ENCODE data around the gene WDR4. TPM values are rescaled to one million over a fixed set of nuclear protein-coding genes. Genes with fewer than 3 reads are reported as not detected.
A peak's percentile ranks its signal among the peaks of the same experiment; 100 is the strongest.

The WDR4 gene
- total RNA-seq, 1 experiment from 2014 or later, result 55.3 TPM

DNA sequence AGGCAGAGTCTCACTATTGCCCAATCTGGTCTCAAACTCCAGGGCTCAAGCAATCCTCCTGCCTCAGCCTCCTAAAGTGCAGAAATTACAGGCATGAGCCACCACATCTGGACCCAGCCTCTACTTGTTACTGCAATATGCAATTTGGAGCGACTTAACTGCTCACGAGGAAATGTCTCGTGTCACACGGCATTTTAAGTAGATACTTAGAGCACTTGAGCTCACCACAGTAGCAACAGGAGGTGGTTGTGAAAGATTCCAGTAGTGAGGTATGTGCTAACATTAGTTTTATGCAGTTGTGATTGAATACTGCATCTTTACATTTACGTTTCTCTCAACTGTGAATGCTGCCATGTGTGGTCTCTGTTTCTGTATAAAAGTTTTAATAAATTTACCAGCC lies 8.0 kb upstream of the WDR4 start:
- Histone ChIP-seq H3K36me3 (ENCODE audit: insufficient read depth, low read length, poor library complexity, severe bottlenecking) (no peaks in the 10 kb centered on the region), H3K27me3 (replicated peaks; ENCODE audit: insufficient read depth, low read depth, low read length, poor library complexity) (no peaks in the 10 kb centered on the region), H3K4me3 (ENCODE audit: low read depth, low read length, poor library complexity, severe bottlenecking) (no peak overlapping the region), H3K27ac (ENCODE audit: low read depth, low read length, poor library complexity, severe bottlenecking) (no peak overlapping the region), H3K9me3 (ENCODE audit: low read depth, low read length, poor library complexity, severe bottlenecking) (no peaks in the 10 kb centered on the region), H3K4me1 (ENCODE audit: insufficient read depth, low read length, poor library complexity, severe bottlenecking) (peaks cover 1% of the 10 kb centered on the region)
- POLR2A ChIA-PET (ENCODE audit: low non-redundant PET), result no interaction called here
- TF ChIP-seq EZH2 (IDR thresholded peaks at IDR 0.05; ENCODE audit: borderline replicate concordance, low read depth, low read length, poor library complexity, severe bottlenecking), result no peak
- TF ChIP-seq, protein P1, sequence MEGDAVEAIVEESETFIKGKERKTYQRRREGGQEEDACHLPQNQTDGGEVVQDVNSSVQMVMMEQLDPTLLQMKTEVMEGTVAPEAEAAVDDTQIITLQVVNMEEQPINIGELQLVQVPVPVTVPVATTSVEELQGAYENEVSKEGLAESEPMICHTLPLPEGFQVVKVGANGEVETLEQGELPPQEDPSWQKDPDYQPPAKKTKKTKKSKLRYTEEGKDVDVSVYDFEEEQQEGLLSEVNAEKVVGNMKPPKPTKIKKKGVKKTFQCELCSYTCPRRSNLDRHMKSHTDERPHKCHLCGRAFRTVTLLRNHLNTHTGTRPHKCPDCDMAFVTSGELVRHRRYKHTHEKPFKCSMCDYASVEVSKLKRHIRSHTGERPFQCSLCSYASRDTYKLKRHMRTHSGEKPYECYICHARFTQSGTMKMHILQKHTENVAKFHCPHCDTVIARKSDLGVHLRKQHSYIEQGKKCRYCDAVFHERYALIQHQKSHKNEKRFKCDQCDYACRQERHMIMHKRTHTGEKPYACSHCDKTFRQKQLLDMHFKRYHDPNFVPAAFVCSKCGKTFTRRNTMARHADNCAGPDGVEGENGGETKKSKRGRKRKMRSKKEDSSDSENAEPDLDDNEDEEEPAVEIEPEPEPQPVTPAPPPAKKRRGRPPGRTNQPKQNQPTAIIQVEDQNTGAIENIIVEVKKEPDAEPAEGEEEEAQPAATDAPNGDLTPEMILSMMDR (conservative IDR thresholded peaks at IDR 0.05; ENCODE audit: low read depth, low read length), result no peak
- no peak for DNase-seq (ENCODE audit: low spot score)
- no TSS peak for BruUV-seq (replicated peaks)
- CTCF ChIA-PET, result no interaction called here
- intact Hi-C loops (cut with micrococcal nuclease; ENCODE audit: unreplicated experiment), result no loop called here

DNA sequence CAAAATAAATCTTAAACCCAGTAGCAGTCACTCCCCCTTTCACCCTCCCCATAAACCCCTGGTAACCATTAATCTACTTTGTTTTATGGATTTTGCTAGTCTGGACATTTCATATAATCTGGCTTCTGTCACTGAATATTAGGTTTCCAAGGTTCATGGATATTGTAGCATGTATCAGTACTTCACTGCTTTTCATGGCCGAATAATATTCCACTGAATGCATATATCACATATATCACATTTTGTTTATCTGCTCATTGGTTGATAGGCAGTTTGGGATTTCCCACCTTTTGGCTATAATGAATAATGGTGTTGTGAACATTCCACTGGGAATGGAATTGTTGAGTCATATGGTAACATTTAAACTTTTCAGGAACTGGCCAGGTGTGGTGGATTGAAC lies 4.6 kb upstream of the WDR4 start:
- Histone ChIP-seq H3K36me3 (ENCODE audit: insufficient read depth, low read length, poor library complexity, severe bottlenecking) (no peaks in the 10 kb centered on the region), H3K4me3 (ENCODE audit: low read depth, low read length, poor library complexity, severe bottlenecking) (no peak overlapping the region), H3K9me3 (ENCODE audit: low read depth, low read length, poor library complexity, severe bottlenecking) (no peaks in the 10 kb centered on the region), H3K27me3 (replicated peaks; ENCODE audit: insufficient read depth, low read depth, low read length, poor library complexity) (no peaks in the 10 kb centered on the region), H3K27ac (ENCODE audit: low read depth, low read length, poor library complexity, severe bottlenecking) (no peak overlapping the region), H3K4me1 (ENCODE audit: insufficient read depth, low read length, poor library complexity, severe bottlenecking) (no peaks in the 10 kb centered on the region)
- CTCF ChIA-PET, result no interaction called here
- POLR2A ChIA-PET (ENCODE audit: low non-redundant PET), result no interaction called here
- intact Hi-C loops (cut with micrococcal nuclease; ENCODE audit: unreplicated experiment), result no loop called here
- no TSS peak for BruUV-seq (replicated peaks)
- DNase-seq (ENCODE audit: low spot score), result no peak
- TF ChIP-seq, protein P1 (conservative IDR thresholded peaks at IDR 0.05; ENCODE audit: low read depth, low read length), result no peak
- TF ChIP-seq EZH2 (IDR thresholded peaks at IDR 0.05; ENCODE audit: borderline replicate concordance, low read depth, low read length, poor library complexity, severe bottlenecking), result no peak

DNA sequence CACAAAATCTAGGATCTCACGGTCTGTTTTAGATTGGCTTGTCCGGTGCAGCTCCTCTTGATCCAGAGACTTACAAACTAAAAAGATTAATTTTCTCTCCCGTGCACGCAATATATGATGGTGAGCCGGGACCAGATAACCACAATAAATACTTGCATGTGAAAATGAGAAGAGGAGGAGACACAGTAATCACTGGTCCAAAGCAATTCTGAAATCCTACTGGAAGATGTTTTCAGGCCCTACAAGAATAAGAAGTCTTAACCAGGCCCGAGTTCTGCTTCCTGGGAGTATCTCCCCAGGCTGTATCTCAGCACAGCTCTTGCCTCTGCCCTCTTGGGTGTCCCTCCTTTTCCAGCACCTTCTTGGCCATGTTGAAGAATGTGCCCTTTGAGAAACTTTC lies 1.0 kb upstream of the WDR4 start:
- ChIA-PET POLR2A (ENCODE audit: low non-redundant PET) (no interaction called here), CTCF (no interaction called here)
- H3K4me1 ChIP-seq (ENCODE audit: insufficient read depth, low read length, poor library complexity, severe bottlenecking), result no peaks in the 10 kb centered on the region
- no peak for DNase-seq (ENCODE audit: low spot score)
- no peak for TF ChIP-seq EZH2 (IDR thresholded peaks at IDR 0.05; ENCODE audit: borderline replicate concordance, low read depth, low read length, poor library complexity, severe bottlenecking)
- TF ChIP-seq, protein P1 (conservative IDR thresholded peaks at IDR 0.05; ENCODE audit: low read depth, low read length), result no peak
- peak overlapping the region; percentile 95 for H3K4me3 ChIP-seq (ENCODE audit: low read depth, low read length, poor library complexity, severe bottlenecking)
- H3K27me3 ChIP-seq (replicated peaks; ENCODE audit: insufficient read depth, low read depth, low read length, poor library complexity), result no peaks in the 10 kb centered on the region
- peaks cover 13% of the 10 kb centered on the region for H3K36me3 ChIP-seq (ENCODE audit: insufficient read depth, low read length, poor library complexity, severe bottlenecking)
- H3K9me3 ChIP-seq (ENCODE audit: low read depth, low read length, poor library complexity, severe bottlenecking), result no peaks in the 10 kb centered on the region
- TSS peak; percentile 73 for BruUV-seq (replicated peaks)
- no peak overlapping the region for H3K27ac ChIP-seq (ENCODE audit: low read depth, low read length, poor library complexity, severe bottlenecking)
- intact Hi-C loops (cut with micrococcal nuclease; ENCODE audit: unreplicated experiment), result no loop called here
